B cell (primary cell): Measurements from ENCODE around the gene MRPL4.

ENCODE experiments used
- CTCF ChIP-seq: fragments of 200-600 bp; IDR thresholded peaks from one replicate; pipeline ENCODE4 v1.8.0; 2022; ENCODE audit warnings: antibody characterized with exemption, mild to moderate bottlenecking
- EZH2 ChIP-seq: IDR thresholded peaks from 2 replicates; pipeline ENCODE4 v1.6.1; 2012; ENCODE audit warnings: borderline replicate concordance, low read depth, mild to moderate bottlenecking, moderate library complexity, low read length; ENCODE audit not compliant: insufficient read depth, poor library complexity, severe bottlenecking

- TF ChIP-seq CTCF (no peak), EZH2 (no peak)
Measured at GRCh38 chr19:10290876-10291553, 39.0 kb downstream of the MRPL4 start.
